Transverse colon (tissue), 4 donors: Measurements from ENCODE around the gene LMOD1.

Experiments
- CTCF ChIP-seq, 5 experiments: fragments of 200-600 bp in 3 of 5; fragments of 450-650 bp in 2 of 5; sonication (generic) in 3 of 5; IDR thresholded peaks; 1 replicate in 2 of 5; 2 replicates in 3 of 5; pipeline ENCODE4 v1.5.1; 2016 to 2017; ENCODE audit warnings: antibody characterized with exemption in 5 of 5, inconsistent platforms in 3 of 5, mild to moderate bottlenecking in 2 of 5, moderate library complexity in 1 of 5
- EP300 ChIP-seq: sonication (generic); formaldehyde crosslinking; IDR thresholded peaks from one replicate; pipeline ENCODE4 v1.6.1; 2017; ENCODE audit warnings: antibody characterized with exemption, low read depth
- POLR2A ChIP-seq: fragments of 450-650 bp; IDR thresholded peaks from one replicate; pipeline ENCODE4 v1.6.1; 2016; ENCODE audit warnings: antibody characterized with exemption, mild to moderate bottlenecking, moderate library complexity
- POLR2AphosphoS5 ChIP-seq, 3 donors: sonication (generic); formaldehyde crosslinking; IDR thresholded peaks; one replicate each; pipeline ENCODE4 v1.6.1; 2016; ENCODE audit warnings: antibody characterized with exemption in 3 of 3

GRCh38 chr1:201881617-201882016, 64.7 kb downstream of the LMOD1 start:
- TF ChIP-seq CTCF (IDR thresholded peaks at IDR 0.05) (no peak), POLR2A (no peak), EP300 (no peak), POLR2AphosphoS5 (IDR thresholded peaks at IDR 0.05) (no peak)
